ENCODE data around the gene EBF3. TPM values are rescaled to one million over a fixed set of nuclear protein-coding genes. Genes with fewer than 3 reads are reported as not detected.

The EBF3 gene
- total RNA-seq, 1 experiment from 2014 or later = 0.22 TPM

GRCh38 chr10:129914960-129915359, 49.1 kb downstream of the EBF3 start:
- H3K79me2 ChIP-seq (ENCODE audit: insufficient read depth, low read length) = no peaks in the 10 kb centered on the region
- H3K27me3 ChIP-seq (ENCODE audit: insufficient read depth, low read length) = no peaks in the 10 kb centered on the region
- no peak overlapping the region for H3K4me3 Mint-ChIP-seq
- no peaks in the 10 kb centered on the region; a peak in 2 of 5 replicates for H3K9me3 Mint-ChIP-seq
- no peak overlapping the region for H2BK12ac ChIP-seq (ENCODE audit: insufficient read length, low read depth, low read length)
- no peak overlapping the region for H3K4ac ChIP-seq (ENCODE audit: low read depth, low read length)
- H3K23ac ChIP-seq (ENCODE audit: insufficient read length, low read depth, low read length) = no peak overlapping the region
- no peaks in the 10 kb centered on the region for H3K4me1 ChIP-seq (ENCODE audit: insufficient read depth, low read length)
- H3K27ac Mint-ChIP-seq = no peak overlapping the region
- no peak overlapping the region for H2AFZ ChIP-seq (ENCODE audit: low read length)
- H3K14ac ChIP-seq (ENCODE audit: insufficient read depth, low read length) = no peak overlapping the region
- no peak overlapping the region for H4K91ac ChIP-seq (ENCODE audit: insufficient read length, low read depth, low read length)
- H2BK15ac ChIP-seq (ENCODE audit: low read depth, low read length) = no peak overlapping the region
- H3K18ac ChIP-seq (ENCODE audit: insufficient read length, low read depth, low read length) = no peak overlapping the region
- no peak overlapping the region for H2AK5ac ChIP-seq (ENCODE audit: insufficient read length, low read length)
- H3K27ac ChIP-seq (ENCODE audit: insufficient read length, low read depth, low read length) = no peak overlapping the region
- H3K56ac ChIP-seq (ENCODE audit: insufficient read length, low read depth, low read length) = no peak overlapping the region
- H3K4me1 Mint-ChIP-seq = peaks cover 9 to 12% of the 10 kb centered on the region in 2 experiments
- H3K36me3 Mint-ChIP-seq (ENCODE audit: insufficient read depth in 1 of 3, low read depth in 3 of 3) = no peaks in the 10 kb centered on the region
- whole genome bisulfite sequencing (ENCODE audit: extremely low coverage, insufficient read length, low lambda C conversion rate) = no CpG with 5 or more reads among the region's 2 CpGs
- no peaks in the 10 kb centered on the region for H3K79me1 ChIP-seq (ENCODE audit: insufficient read depth, low read depth, low read length, poor library complexity, severe bottlenecking)
- no peak overlapping the region for H3T11ph ChIP-seq (ENCODE audit: low read length)
- peaks cover 5% of the 10 kb centered on the region for H4K20me1 ChIP-seq (ENCODE audit: control insufficient read depth, insufficient read depth, insufficient read length)
- H2BK120ac ChIP-seq (ENCODE audit: low read depth, low read length, poor library complexity, severe bottlenecking) = no peak overlapping the region
- H3K27me3 Mint-ChIP-seq (ENCODE audit: low read depth) = no peaks in the 10 kb centered on the region
- TF ChIP-seq, protein P1, sequence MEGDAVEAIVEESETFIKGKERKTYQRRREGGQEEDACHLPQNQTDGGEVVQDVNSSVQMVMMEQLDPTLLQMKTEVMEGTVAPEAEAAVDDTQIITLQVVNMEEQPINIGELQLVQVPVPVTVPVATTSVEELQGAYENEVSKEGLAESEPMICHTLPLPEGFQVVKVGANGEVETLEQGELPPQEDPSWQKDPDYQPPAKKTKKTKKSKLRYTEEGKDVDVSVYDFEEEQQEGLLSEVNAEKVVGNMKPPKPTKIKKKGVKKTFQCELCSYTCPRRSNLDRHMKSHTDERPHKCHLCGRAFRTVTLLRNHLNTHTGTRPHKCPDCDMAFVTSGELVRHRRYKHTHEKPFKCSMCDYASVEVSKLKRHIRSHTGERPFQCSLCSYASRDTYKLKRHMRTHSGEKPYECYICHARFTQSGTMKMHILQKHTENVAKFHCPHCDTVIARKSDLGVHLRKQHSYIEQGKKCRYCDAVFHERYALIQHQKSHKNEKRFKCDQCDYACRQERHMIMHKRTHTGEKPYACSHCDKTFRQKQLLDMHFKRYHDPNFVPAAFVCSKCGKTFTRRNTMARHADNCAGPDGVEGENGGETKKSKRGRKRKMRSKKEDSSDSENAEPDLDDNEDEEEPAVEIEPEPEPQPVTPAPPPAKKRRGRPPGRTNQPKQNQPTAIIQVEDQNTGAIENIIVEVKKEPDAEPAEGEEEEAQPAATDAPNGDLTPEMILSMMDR (conservative IDR thresholded peaks at IDR 0.05) = no peak
- H2BK5ac ChIP-seq (ENCODE audit: insufficient read length, low read length) = no peak overlapping the region
- DNase-seq = no peak
- H3K9me3 ChIP-seq (ENCODE audit: control insufficient read depth, low read depth, low read length) = no peaks in the 10 kb centered on the region
- no peak overlapping the region for H4K5ac ChIP-seq (ENCODE audit: insufficient read length, low read depth, low read length)
- H3K23me2 ChIP-seq (ENCODE audit: insufficient read length, low read depth, low read length, poor library complexity, severe bottlenecking) = no peaks in the 10 kb centered on the region
- H4K8ac ChIP-seq (replicated peaks; ENCODE audit: insufficient read length, low read depth, low read length) = no peak overlapping the region
- H3K4me2 ChIP-seq (ENCODE audit: insufficient read depth, insufficient read length, low read length) = no peak overlapping the region
- no peak overlapping the region for H3K9ac ChIP-seq (ENCODE audit: extremely low read depth, insufficient read length, low read length)
- H2BK20ac ChIP-seq (ENCODE audit: low read depth, low read length, poor library complexity, severe bottlenecking) = no peak overlapping the region
